Measurements from ENCODE around the gene OCA2. TPM values are rescaled to one million over a fixed set of nuclear protein-coding genes. Genes with fewer than 3 reads are reported as not detected.

OCA2 gene
- total RNA-seq, 1 donor from 2014 or later: 0.79 TPM

DNA sequence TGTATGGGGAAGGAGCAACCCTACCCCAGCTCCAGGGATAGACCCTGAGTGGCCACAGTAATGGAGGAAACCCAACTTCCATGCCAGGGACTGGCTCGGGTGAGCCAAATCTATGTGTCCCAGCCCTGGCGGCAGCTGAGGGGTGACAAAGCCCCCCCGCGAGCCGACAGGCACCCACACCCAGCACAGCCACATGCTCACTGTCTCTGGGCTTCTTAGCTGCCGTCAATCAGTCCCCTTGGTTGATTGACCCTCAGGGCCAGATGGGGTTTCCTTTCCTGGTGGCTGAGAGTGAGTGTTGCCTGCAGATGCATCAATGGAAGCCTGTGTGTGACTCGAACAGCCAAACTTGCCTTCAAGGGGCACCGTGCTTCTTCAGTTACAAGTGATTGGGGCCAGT, 2.1 kb upstream of the OCA2 start:
- Mint-ChIP-seq H3K4me3 (ENCODE audit: low read depth) (no peak overlapping the region), H3K27ac (no peak overlapping the region), H3K27me3 (peaks cover 84% of the 10 kb centered on the region), H3K4me1 (ENCODE audit: low read depth) (peaks cover 6% of the 10 kb centered on the region), H3K36me3 (ENCODE audit: insufficient read depth) (no peaks in the 10 kb centered on the region), H3K9me3 (ENCODE audit: low read depth) (no peaks in the 10 kb centered on the region)
- DNase-seq (ENCODE audit: low spot score, unreplicated experiment): no peak
- TF ChIP-seq, protein P1, sequence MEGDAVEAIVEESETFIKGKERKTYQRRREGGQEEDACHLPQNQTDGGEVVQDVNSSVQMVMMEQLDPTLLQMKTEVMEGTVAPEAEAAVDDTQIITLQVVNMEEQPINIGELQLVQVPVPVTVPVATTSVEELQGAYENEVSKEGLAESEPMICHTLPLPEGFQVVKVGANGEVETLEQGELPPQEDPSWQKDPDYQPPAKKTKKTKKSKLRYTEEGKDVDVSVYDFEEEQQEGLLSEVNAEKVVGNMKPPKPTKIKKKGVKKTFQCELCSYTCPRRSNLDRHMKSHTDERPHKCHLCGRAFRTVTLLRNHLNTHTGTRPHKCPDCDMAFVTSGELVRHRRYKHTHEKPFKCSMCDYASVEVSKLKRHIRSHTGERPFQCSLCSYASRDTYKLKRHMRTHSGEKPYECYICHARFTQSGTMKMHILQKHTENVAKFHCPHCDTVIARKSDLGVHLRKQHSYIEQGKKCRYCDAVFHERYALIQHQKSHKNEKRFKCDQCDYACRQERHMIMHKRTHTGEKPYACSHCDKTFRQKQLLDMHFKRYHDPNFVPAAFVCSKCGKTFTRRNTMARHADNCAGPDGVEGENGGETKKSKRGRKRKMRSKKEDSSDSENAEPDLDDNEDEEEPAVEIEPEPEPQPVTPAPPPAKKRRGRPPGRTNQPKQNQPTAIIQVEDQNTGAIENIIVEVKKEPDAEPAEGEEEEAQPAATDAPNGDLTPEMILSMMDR (IDR thresholded peaks at IDR 0.05; ENCODE audit: unreplicated experiment): no peak

- H3K27ac Mint-ChIP-seq: no peak overlapping the region
- no peaks in the 10 kb centered on the region for H3K36me3 Mint-ChIP-seq (ENCODE audit: insufficient read depth)
- no peaks in the 10 kb centered on the region for H3K9me3 Mint-ChIP-seq (ENCODE audit: low read depth)
- peaks cover 5% of the 10 kb centered on the region for H3K4me1 Mint-ChIP-seq (ENCODE audit: low read depth)
- TF ChIP-seq, protein P1 (IDR thresholded peaks at IDR 0.05; ENCODE audit: unreplicated experiment): no peak
- H3K4me3 Mint-ChIP-seq (ENCODE audit: low read depth): no peak overlapping the region
- H3K27me3 Mint-ChIP-seq: peaks cover 84% of the 10 kb centered on the region
- no peak for DNase-seq (ENCODE audit: low spot score, unreplicated experiment)
Measured at GRCh38 chr15:28100516-28101195, 1.5 kb upstream of the OCA2 start.

GRCh38 chr15:28099555-28100140, 533 bp upstream of the OCA2 start:
- TF ChIP-seq, protein P1 (IDR thresholded peaks at IDR 0.05; ENCODE audit: unreplicated experiment): no peak
- H3K4me3 Mint-ChIP-seq (ENCODE audit: low read depth): peak overlapping the region; percentile 2
- H3K36me3 Mint-ChIP-seq (ENCODE audit: insufficient read depth): no peaks in the 10 kb centered on the region
- peaks cover 5% of the 10 kb centered on the region for H3K4me1 Mint-ChIP-seq (ENCODE audit: low read depth)
- no peak overlapping the region for H3K27ac Mint-ChIP-seq
- H3K27me3 Mint-ChIP-seq: peaks cover 86% of the 10 kb centered on the region
- no peaks in the 10 kb centered on the region for H3K9me3 Mint-ChIP-seq (ENCODE audit: low read depth)
- no peak for DNase-seq (ENCODE audit: low spot score, unreplicated experiment)

- no peak for DNase-seq (ENCODE audit: low spot score, unreplicated experiment)
- H3K4me1 Mint-ChIP-seq (ENCODE audit: low read depth): peaks cover 5% of the 10 kb centered on the region
- TF ChIP-seq, protein P1 (IDR thresholded peaks at IDR 0.05; ENCODE audit: unreplicated experiment): no peak
- H3K27me3 Mint-ChIP-seq: peaks cover 83% of the 10 kb centered on the region
- peak overlapping the region; percentile 20 for H3K4me3 Mint-ChIP-seq (ENCODE audit: low read depth)
- H3K9me3 Mint-ChIP-seq (ENCODE audit: low read depth): no peaks in the 10 kb centered on the region
- no peak overlapping the region for H3K27ac Mint-ChIP-seq
- no peaks in the 10 kb centered on the region for H3K36me3 Mint-ChIP-seq (ENCODE audit: insufficient read depth)
Measured at GRCh38 chr15:28098360-28098765, 752 bp downstream of the OCA2 start.

DNA sequence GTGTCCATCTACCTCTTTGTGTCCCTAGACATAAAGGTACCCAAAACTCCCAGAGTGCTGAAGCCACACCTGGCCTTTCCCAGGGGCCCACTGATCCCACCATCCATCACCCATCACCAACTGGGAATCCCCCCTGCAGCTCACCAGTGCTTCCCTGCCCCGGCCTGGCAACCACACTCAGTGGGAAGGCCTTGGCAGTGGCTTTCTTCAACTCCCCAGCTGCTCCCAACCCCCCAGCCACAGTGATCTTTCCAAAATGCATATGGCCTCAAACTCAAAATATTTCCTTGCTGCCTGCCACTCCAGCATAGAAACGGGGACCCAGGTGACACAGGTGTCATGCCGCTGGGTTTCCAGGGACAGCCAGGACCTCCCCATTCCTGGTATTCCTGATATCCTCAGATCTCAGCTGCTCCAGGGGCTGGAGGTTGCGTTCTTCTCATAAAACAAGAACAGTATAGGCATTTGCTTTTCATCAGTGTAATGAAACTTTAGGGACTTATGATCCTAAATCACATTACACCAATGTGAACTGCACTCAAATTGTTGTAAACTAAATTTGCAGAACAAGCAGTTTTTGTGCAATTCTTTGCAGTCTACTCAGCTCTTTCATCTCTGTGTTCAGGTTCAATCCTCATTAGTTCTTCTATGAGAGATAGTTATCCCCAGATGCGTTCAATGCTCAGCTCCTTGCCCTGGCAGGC, 1.3 kb downstream of the OCA2 start:
- no peak overlapping the region for H3K27ac Mint-ChIP-seq
- H3K9me3 Mint-ChIP-seq (ENCODE audit: low read depth): no peaks in the 10 kb centered on the region
- peaks cover 5% of the 10 kb centered on the region for H3K4me1 Mint-ChIP-seq (ENCODE audit: low read depth)
- H3K4me3 Mint-ChIP-seq (ENCODE audit: low read depth): peak overlapping the region; percentile 43
- no peaks in the 10 kb centered on the region for H3K36me3 Mint-ChIP-seq (ENCODE audit: insufficient read depth)
- TF ChIP-seq, protein P1 (IDR thresholded peaks at IDR 0.05; ENCODE audit: unreplicated experiment): no peak
- no peak for DNase-seq (ENCODE audit: low spot score, unreplicated experiment)
- peaks cover 83% of the 10 kb centered on the region for H3K27me3 Mint-ChIP-seq
